HepG2 (cell line): ENCODE data around the gene MAP1LC3A. TPM values are rescaled to one million over a fixed set of nuclear protein-coding genes. Genes with fewer than 3 reads are reported as not detected.

Experiments used
- polyA plus RNA-seq, 8 experiments: library from polyadenylated mRNA; depleted of rRNA in 3 of 8; stranded (reverse) in 7 of 8; unstranded in 1 of 8; fragments of >200 nt; fragmentation: Illumina TruSeq in 4 of 8; extraction: Trizol in 4 of 8; gene quantifications; 2 replicates each; pipeline versions ENCODE4 v1.2.1 to v1.2.3, GENCODE V29; 2011 to 2016; ENCODE audit warnings: low read depth in 4 of 8, missing spikeins in 1 of 8, mixed read lengths in 1 of 8; ENCODE audit not compliant: insufficient read depth in 1 of 8
- small RNA-seq, 3 experiments: library from RNA; depleted of rRNA; stranded (forward); fragments of <200 nt; gene quantifications; one replicate each; pipeline ENCODE3, GENCODE V24; 2012; ENCODE audit warnings: low read depth in 2 of 3, low replicate concordance in 1 of 3; ENCODE audit not compliant: insufficient read length in 3 of 3, insufficient read depth in 2 of 3
- total RNA-seq, 5 experiments: library from RNA; depleted of rRNA; stranded (reverse); fragments of >200 nt; fragmentation: Illumina TruSeq; extraction: Trizol; gene quantifications; 2 replicates each; pipeline ENCODE4 v1.2.3, GENCODE V29; 2016; ENCODE audit warnings: low read depth in 1 of 5

The MAP1LC3A gene
- total and polyA plus RNA-seq, 2 of the 13 experiments (the other 11 are each of a cell fraction or from before 2014, with no cell fraction given) = not detected

Small RNAs within 50 kb of the gene (small RNA-seq; reads per million reads assigned to genes)
- gene RF00019 = 0 reads per million in 3 experiments

Other genes with a start within 250 kb of the MAP1LC3A start
- 112 and 162 TPM in 2 replicates for gene ITCH, start 195.4 kb upstream of the MAP1LC3A start, total RNA-seq (2016; rRNA removed; fragmentation: Illumina TruSeq; extraction: Trizol)
- 17.4 and 20.5 TPM in 2 replicates for gene ITCH, start 195.4 kb upstream of the MAP1LC3A start, polyA plus RNA-seq (2011; rRNA removed)
- gene DYNLRB1, start 42.3 kb upstream of the MAP1LC3A start, total RNA-seq (2016; rRNA removed; fragmentation: Illumina TruSeq; extraction: Trizol) = 140 and 151 TPM in 2 replicates
- 244 and 285 TPM in 2 replicates for gene DYNLRB1, start 42.3 kb upstream of the MAP1LC3A start, polyA plus RNA-seq (2011; rRNA removed)
- gene PIGU, start 118.4 kb downstream of the MAP1LC3A start, total RNA-seq (2016; rRNA removed; fragmentation: Illumina TruSeq; extraction: Trizol) = 27.1 and 45.5 TPM in 2 replicates
- 175 and 231 TPM in 2 replicates for gene PIGU, start 118.4 kb downstream of the MAP1LC3A start, polyA plus RNA-seq (2011; rRNA removed)
- 5.2 and 10.1 TPM in 2 replicates for gene TP53INP2, start 145.6 kb downstream of the MAP1LC3A start, total RNA-seq (2016; rRNA removed; fragmentation: Illumina TruSeq; extraction: Trizol)
- 18.8 and 29.5 TPM in 2 replicates for gene TP53INP2, start 145.6 kb downstream of the MAP1LC3A start, polyA plus RNA-seq (2011; rRNA removed)